ENCODE measurements around the gene ZNF345. TPM values are rescaled to one million over a fixed set of nuclear protein-coding genes. Genes with fewer than 3 reads are reported as not detected.

The ZNF345 gene
- total RNA-seq, 1 experiment from 2014 or later = 5.2 TPM

DNA sequence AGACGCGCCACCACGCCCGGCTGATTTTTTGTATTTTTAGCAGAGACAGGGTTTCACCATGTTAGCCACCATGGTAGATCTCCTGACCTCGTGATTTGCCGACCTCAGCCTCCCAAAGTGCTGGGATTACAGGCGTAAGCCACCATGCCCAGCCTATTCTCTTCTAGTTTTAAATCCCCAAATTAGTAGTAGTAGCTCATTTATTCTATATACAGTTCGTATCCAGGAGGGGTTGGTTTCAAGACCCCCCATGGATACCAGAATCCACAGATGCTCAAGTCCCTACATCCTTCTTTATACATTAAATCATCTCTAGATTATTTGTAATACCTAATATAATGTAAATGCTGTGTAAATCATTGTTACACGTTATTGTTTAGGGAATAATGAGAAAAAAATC lies 67.4 kb downstream of the ZNF345 start (continued):
- TF ChIP-seq, protein P1, sequence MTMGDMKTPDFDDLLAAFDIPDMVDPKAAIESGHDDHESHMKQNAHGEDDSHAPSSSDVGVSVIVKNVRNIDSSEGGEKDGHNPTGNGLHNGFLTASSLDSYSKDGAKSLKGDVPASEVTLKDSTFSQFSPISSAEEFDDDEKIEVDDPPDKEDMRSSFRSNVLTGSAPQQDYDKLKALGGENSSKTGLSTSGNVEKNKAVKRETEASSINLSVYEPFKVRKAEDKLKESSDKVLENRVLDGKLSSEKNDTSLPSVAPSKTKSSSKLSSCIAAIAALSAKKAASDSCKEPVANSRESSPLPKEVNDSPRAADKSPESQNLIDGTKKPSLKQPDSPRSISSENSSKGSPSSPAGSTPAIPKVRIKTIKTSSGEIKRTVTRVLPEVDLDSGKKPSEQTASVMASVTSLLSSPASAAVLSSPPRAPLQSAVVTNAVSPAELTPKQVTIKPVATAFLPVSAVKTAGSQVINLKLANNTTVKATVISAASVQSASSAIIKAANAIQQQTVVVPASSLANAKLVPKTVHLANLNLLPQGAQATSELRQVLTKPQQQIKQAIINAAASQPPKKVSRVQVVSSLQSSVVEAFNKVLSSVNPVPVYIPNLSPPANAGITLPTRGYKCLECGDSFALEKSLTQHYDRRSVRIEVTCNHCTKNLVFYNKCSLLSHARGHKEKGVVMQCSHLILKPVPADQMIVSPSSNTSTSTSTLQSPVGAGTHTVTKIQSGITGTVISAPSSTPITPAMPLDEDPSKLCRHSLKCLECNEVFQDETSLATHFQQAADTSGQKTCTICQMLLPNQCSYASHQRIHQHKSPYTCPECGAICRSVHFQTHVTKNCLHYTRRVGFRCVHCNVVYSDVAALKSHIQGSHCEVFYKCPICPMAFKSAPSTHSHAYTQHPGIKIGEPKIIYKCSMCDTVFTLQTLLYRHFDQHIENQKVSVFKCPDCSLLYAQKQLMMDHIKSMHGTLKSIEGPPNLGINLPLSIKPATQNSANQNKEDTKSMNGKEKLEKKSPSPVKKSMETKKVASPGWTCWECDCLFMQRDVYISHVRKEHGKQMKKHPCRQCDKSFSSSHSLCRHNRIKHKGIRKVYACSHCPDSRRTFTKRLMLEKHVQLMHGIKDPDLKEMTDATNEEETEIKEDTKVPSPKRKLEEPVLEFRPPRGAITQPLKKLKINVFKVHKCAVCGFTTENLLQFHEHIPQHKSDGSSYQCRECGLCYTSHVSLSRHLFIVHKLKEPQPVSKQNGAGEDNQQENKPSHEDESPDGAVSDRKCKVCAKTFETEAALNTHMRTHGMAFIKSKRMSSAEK (CRISPR knock-in tag; IDR thresholded peaks at IDR 0.05; ENCODE audit: borderline replicate concordance) = no peak
- no peak for TF ChIP-seq RORB (CRISPR knock-in tag; IDR thresholded peaks at IDR 0.05)
- TF ChIP-seq, protein P2, sequence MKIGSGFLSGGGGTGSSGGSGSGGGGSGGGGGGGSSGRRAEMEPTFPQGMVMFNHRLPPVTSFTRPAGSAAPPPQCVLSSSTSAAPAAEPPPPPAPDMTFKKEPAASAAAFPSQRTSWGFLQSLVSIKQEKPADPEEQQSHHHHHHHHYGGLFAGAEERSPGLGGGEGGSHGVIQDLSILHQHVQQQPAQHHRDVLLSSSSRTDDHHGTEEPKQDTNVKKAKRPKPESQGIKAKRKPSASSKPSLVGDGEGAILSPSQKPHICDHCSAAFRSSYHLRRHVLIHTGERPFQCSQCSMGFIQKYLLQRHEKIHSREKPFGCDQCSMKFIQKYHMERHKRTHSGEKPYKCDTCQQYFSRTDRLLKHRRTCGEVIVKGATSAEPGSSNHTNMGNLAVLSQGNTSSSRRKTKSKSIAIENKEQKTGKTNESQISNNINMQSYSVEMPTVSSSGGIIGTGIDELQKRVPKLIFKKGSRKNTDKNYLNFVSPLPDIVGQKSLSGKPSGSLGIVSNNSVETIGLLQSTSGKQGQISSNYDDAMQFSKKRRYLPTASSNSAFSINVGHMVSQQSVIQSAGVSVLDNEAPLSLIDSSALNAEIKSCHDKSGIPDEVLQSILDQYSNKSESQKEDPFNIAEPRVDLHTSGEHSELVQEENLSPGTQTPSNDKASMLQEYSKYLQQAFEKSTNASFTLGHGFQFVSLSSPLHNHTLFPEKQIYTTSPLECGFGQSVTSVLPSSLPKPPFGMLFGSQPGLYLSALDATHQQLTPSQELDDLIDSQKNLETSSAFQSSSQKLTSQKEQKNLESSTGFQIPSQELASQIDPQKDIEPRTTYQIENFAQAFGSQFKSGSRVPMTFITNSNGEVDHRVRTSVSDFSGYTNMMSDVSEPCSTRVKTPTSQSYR (CRISPR knock-in tag; IDR thresholded peaks at IDR 0.05) = no peak

Other genes with a start within 250 kb of the ZNF345 start
- 8.2 to 9.5 TPM (median 8.8 TPM) in 3 replicates for gene ZNF382, start 245.6 kb upstream of the ZNF345 start, total RNA-seq (2021)
- gene ZNF461, start 184.0 kb upstream of the ZNF345 start, total RNA-seq (2021) = 6.5 to 7.1 TPM (median 7.0 TPM) in 3 replicates
- gene ZNF567, start 163.3 kb upstream of the ZNF345 start, total RNA-seq (2021) = 9.7 to 10.9 TPM (median 10.2 TPM) in 3 replicates
- gene ZNF850, start 78.1 kb upstream of the ZNF345 start, total RNA-seq (2021) = 46.9 to 65.9 TPM (median 47.2 TPM) in 3 replicates
- gene ZNF790, start 12.5 kb upstream of the ZNF345 start, total RNA-seq (2021) = 5.9 to 8.6 TPM (median 6.8 TPM) in 3 replicates
- gene ZNF829, start 65.4 kb downstream of the ZNF345 start, total RNA-seq (2021) = 6.4 to 7.1 TPM (median 7.0 TPM) in 3 replicates
- 9.4 to 10.5 TPM (median 9.7 TPM) in 3 replicates for gene ZNF568, start 65.5 kb downstream of the ZNF345 start, total RNA-seq (2021)
- gene ZNF420, start 227.6 kb downstream of the ZNF345 start, total RNA-seq (2021) = 10.4 to 14.9 TPM (median 12.3 TPM) in 3 replicates

Measured in WTC11 (cell line).